Hepatocyte (in vitro differentiated cells): ENCODE measurements around the gene MTX1. TPM values are rescaled to one million over a fixed set of nuclear protein-coding genes. Genes with fewer than 3 reads are reported as not detected.

Source experiments
- DNase-seq: peaks from one replicate; pipeline ENCODE4 v3.0.0-alpha.2; 2016; ENCODE audit warnings: low spot score
- H2AFZ ChIP-seq: fragments of 200-600 bp; sonication (generic); 2 replicates; pipeline ENCODE4 v1.6.0; 2016; ENCODE audit warnings: antibody characterized with exemption, mild to moderate bottlenecking
- H3K27ac ChIP-seq: fragments of 200-600 bp; sonication (generic); 2 replicates; pipeline ENCODE4 v1.5.1; 2016; ENCODE audit warnings: mild to moderate bottlenecking
- H3K27me3 ChIP-seq: fragments of 200-600 bp; sonication (generic); 2 replicates; pipeline ENCODE4 v1.6.1; 2016
- H3K36me3 ChIP-seq: fragments of 200-600 bp; sonication (generic); replicated peaks from 2 replicates; pipeline ENCODE4 v1.5.1; 2016; ENCODE audit warnings: low read depth; ENCODE audit not compliant: insufficient read depth
- H3K4me1 ChIP-seq: fragments of 200-600 bp; sonication (generic); 2 replicates; pipeline ENCODE4 v1.5.1; 2016; ENCODE audit warnings: mild to moderate bottlenecking, moderate library complexity; ENCODE audit not compliant: insufficient read depth
- H3K4me2 ChIP-seq: fragments of 200-600 bp; sonication (generic); 2 replicates; pipeline ENCODE4 v1.6.0; 2016
- H3K4me3 ChIP-seq: fragments of 200-600 bp; sonication (generic); 2 replicates; pipeline ENCODE4 v1.5.1; 2016; ENCODE audit warnings: mild to moderate bottlenecking
- H3K79me2 ChIP-seq: fragments of 200-600 bp; sonication (generic); 2 replicates; pipeline ENCODE4 v1.6.0; 2017; ENCODE audit warnings: mild to moderate bottlenecking
- H3K9me2 ChIP-seq: fragments of 200-600 bp; sonication (generic); replicated peaks from 2 replicates; pipeline ENCODE4 v1.6.0; 2017; ENCODE audit warnings: mild to moderate bottlenecking; ENCODE audit not compliant: insufficient read depth
- H3K9me3 ChIP-seq: fragments of 200-600 bp; sonication (generic); 2 replicates; pipeline ENCODE4 v1.5.1; 2016; ENCODE audit warnings: low read depth, mild to moderate bottlenecking
- H4K20me1 ChIP-seq: fragments of 200-600 bp; sonication (generic); 2 replicates; pipeline ENCODE4 v1.6.0; 2016; ENCODE audit warnings: mild to moderate bottlenecking; ENCODE audit not compliant: insufficient read depth, poor library complexity, severe bottlenecking
- CTCF ChIP-seq: fragments of 200-600 bp; sonication (generic); IDR thresholded peaks from 2 replicates; pipeline ENCODE4 v1.5.1; 2016; ENCODE audit warnings: antibody characterized with exemption, mild to moderate bottlenecking; ENCODE audit not compliant: poor library complexity
- EZH2 ChIP-seq: fragments of 200-600 bp; sonication (generic); IDR thresholded peaks from 2 replicates; pipeline ENCODE4 v1.6.1; 2016; ENCODE audit warnings: antibody characterized with exemption, mild to moderate bottlenecking, borderline replicate concordance
- EZH2phosphoT487 ChIP-seq: fragments of 200-600 bp; sonication (generic); IDR thresholded peaks from one replicate; pipeline ENCODE4 v1.6.1; 2018; ENCODE audit warnings: antibody characterized with exemption, mild to moderate bottlenecking, low read depth, moderate library complexity; ENCODE audit not compliant: unreplicated experiment, severe bottlenecking
- WGBS: methylation state at CpG from one replicate; pipeline ENCODE4 v1.1.6; 2016; ENCODE audit warnings: low lambda C conversion rate; ENCODE audit errors: missing lambda C conversion rate; 5-methylcytosine and 5-hydroxymethylcytosine counted together
- microRNA counts: library from miRNA; unstranded; fragments of <30 nt; microRNA quantifications from one replicate; lab custom pipeline; 2017
- polyA plus RNA-seq: library from polyadenylated mRNA; unstranded; fragments of >200 nt; fragmentation: Nextera tagmentation; extraction: Ambion mirVana; gene quantifications from 2 replicates; pipeline ENCODE4 v1.2.1, GENCODE V29; 2016
- total RNA-seq: library from RNA; depleted of rRNA; stranded (reverse); fragments of >200 nt; gene quantifications from 2 replicates; pipeline ENCODE4 v1.2.3, GENCODE V29; 2014

MTX1 gene
- total and polyA plus RNA-seq, 2 experiments from 2014 or later: 42.1 to 78.2 TPM

GRCh38 chr1:155263067-155263466 lies 54.6 kb downstream of the MTX1 start:
- no peak for TF ChIP-seq EZH2
- no peak for TF ChIP-seq CTCF
- TF ChIP-seq EZH2phosphoT487: no peak
- H3K9me3 ChIP-seq: no peaks in the 10 kb centered on the region
- no peak for DNase-seq
- WGBS: 96% methylated on average over 11 of the region's 11 CpGs
- no peaks in the 10 kb centered on the region for H3K36me3 ChIP-seq
- no peaks in the 10 kb centered on the region for H3K27me3 ChIP-seq
- H3K9me2 ChIP-seq: no peaks in the 10 kb centered on the region
- peaks cover 6% of the 10 kb centered on the region for H3K4me1 ChIP-seq
- H3K79me2 ChIP-seq: peaks cover 25% of the 10 kb centered on the region
- H3K4me3 ChIP-seq: no peak overlapping the region
- no peaks in the 10 kb centered on the region for H4K20me1 ChIP-seq
- no peak overlapping the region for H2AFZ ChIP-seq
- no peak overlapping the region for H3K4me2 ChIP-seq
- peak overlapping the region; percentile 44 for H3K27ac ChIP-seq

MicroRNA genes within 50 kb of the gene (microRNA counts, 767-probe panel; counts per million panel counts)
- microRNA hsa-miR-92b-3p (lab: Ali Mortazavi, UCI): not detected

Other genes starting within 250 kb of the MTX1 start
- gene PYGO2, start 246.9 kb upstream of the MTX1 start, total RNA-seq: 20.2 and 21.8 TPM in 2 replicates
- gene PYGO2, start 246.9 kb upstream of the MTX1 start, polyA plus RNA-seq: 22.3 and 28.3 TPM in 2 replicates
- gene SHC1, start 237.9 kb upstream of the MTX1 start, total RNA-seq: 81.8 and 95.6 TPM in 2 replicates
- 107 and 120 TPM in 2 replicates for gene SHC1, start 237.9 kb upstream of the MTX1 start, polyA plus RNA-seq
- 40.4 and 41.5 TPM in 2 replicates for gene CKS1B, start 234.0 kb upstream of the MTX1 start, total RNA-seq
- 91.3 and 102 TPM in 2 replicates for gene CKS1B, start 234.0 kb upstream of the MTX1 start, polyA plus RNA-seq
- gene FLAD1, start 225.4 kb upstream of the MTX1 start, total RNA-seq: 25.6 and 27.7 TPM in 2 replicates
- 42.8 and 45.1 TPM in 2 replicates for gene FLAD1, start 225.4 kb upstream of the MTX1 start, polyA plus RNA-seq
- 0.92 TPM in 1 of 2 replicates, not detected in the other for gene LENEP, start 215.1 kb upstream of the MTX1 start, total RNA-seq
- gene LENEP, start 215.1 kb upstream of the MTX1 start, polyA plus RNA-seq: not detected in 2 replicates
- gene ZBTB7B, start 205.9 kb upstream of the MTX1 start, total RNA-seq: 27.3 and 29.2 TPM in 2 replicates
- gene ZBTB7B, start 205.9 kb upstream of the MTX1 start, polyA plus RNA-seq: 13.3 and 13.5 TPM in 2 replicates
- 0.04 and 1.6 TPM in 2 replicates for gene DCST2, start 174.9 kb upstream of the MTX1 start, total RNA-seq
- gene DCST2, start 174.9 kb upstream of the MTX1 start, polyA plus RNA-seq: 0.40 and 0.47 TPM in 2 replicates
- gene DCST1, start 174.9 kb upstream of the MTX1 start, total RNA-seq: 0.60 TPM in 1 of 2 replicates, not detected in the other
- 0.12 TPM in 1 of 2 replicates, not detected in the other for gene DCST1, start 174.9 kb upstream of the MTX1 start, polyA plus RNA-seq
- gene ADAM15, start 157.4 kb upstream of the MTX1 start, total RNA-seq: 44.8 and 55.7 TPM in 2 replicates
- 108 and 117 TPM in 2 replicates for gene ADAM15, start 157.4 kb upstream of the MTX1 start, polyA plus RNA-seq
- 20.5 and 21.3 TPM in 2 replicates for gene EFNA4, start 145.0 kb upstream of the MTX1 start, total RNA-seq
- gene EFNA4, start 145.0 kb upstream of the MTX1 start, polyA plus RNA-seq: 16.3 and 18.1 TPM in 2 replicates
- gene EFNA3, start 129.9 kb upstream of the MTX1 start, total RNA-seq: 4.0 and 5.5 TPM in 2 replicates
- 10.3 and 13.1 TPM in 2 replicates for gene EFNA3, start 129.9 kb upstream of the MTX1 start, polyA plus RNA-seq
- 78.7 and 94.8 TPM in 2 replicates for gene EFNA1, start 80.8 kb upstream of the MTX1 start, total RNA-seq
- gene EFNA1, start 80.8 kb upstream of the MTX1 start, polyA plus RNA-seq: 137 and 172 TPM in 2 replicates
- 75.3 and 88.6 TPM in 2 replicates for gene SLC50A1, start 72.8 kb upstream of the MTX1 start, total RNA-seq
- 111 and 115 TPM in 2 replicates for gene SLC50A1, start 72.8 kb upstream of the MTX1 start, polyA plus RNA-seq
- 94.2 and 121 TPM in 2 replicates for gene DPM3, start 68.2 kb upstream of the MTX1 start, total RNA-seq
- 84.1 and 96.3 TPM in 2 replicates for gene DPM3, start 68.2 kb upstream of the MTX1 start, polyA plus RNA-seq
- 191 and 209 TPM in 2 replicates for gene KRTCAP2, start 35.4 kb upstream of the MTX1 start, total RNA-seq
- 440 and 454 TPM in 2 replicates for gene KRTCAP2, start 35.4 kb upstream of the MTX1 start, polyA plus RNA-seq
- gene TRIM46, start 34.8 kb upstream of the MTX1 start, total RNA-seq: 1.1 and 1.2 TPM in 2 replicates
- 1.9 and 2.1 TPM in 2 replicates for gene TRIM46, start 34.8 kb upstream of the MTX1 start, polyA plus RNA-seq
- gene THBS3, start 798 bp upstream of the MTX1 start, total RNA-seq: 19.8 and 20.3 TPM in 2 replicates
- gene THBS3, start 798 bp upstream of the MTX1 start, polyA plus RNA-seq: 39.9 and 41.6 TPM in 2 replicates
- gene ENTREP3, start 46.8 kb downstream of the MTX1 start, total RNA-seq: 8.1 and 8.8 TPM in 2 replicates
- gene ENTREP3, start 46.8 kb downstream of the MTX1 start, polyA plus RNA-seq: 26.0 and 27.1 TPM in 2 replicates
- 45.0 and 45.7 TPM in 2 replicates for gene SCAMP3, start 53.7 kb downstream of the MTX1 start, total RNA-seq
- 114 and 131 TPM in 2 replicates for gene SCAMP3, start 53.7 kb downstream of the MTX1 start, polyA plus RNA-seq
- gene CLK2, start 64.8 kb downstream of the MTX1 start, total RNA-seq: 18.6 and 26.1 TPM in 2 replicates
- gene CLK2, start 64.8 kb downstream of the MTX1 start, polyA plus RNA-seq: 48.7 and 53.8 TPM in 2 replicates
- gene HCN3, start 68.8 kb downstream of the MTX1 start, total RNA-seq: 1.5 and 4.3 TPM in 2 replicates
- gene HCN3, start 68.8 kb downstream of the MTX1 start, polyA plus RNA-seq: 5.6 and 8.2 TPM in 2 replicates
- 12.8 and 13.3 TPM in 2 replicates for gene PKLR, start 92.7 kb downstream of the MTX1 start, total RNA-seq
- gene PKLR, start 92.7 kb downstream of the MTX1 start, polyA plus RNA-seq: 4.7 and 10.9 TPM in 2 replicates
- 284 and 313 TPM in 2 replicates for gene FDPS, start 100.2 kb downstream of the MTX1 start, total RNA-seq
- gene FDPS, start 100.2 kb downstream of the MTX1 start, polyA plus RNA-seq: 336 and 347 TPM in 2 replicates
- gene RUSC1, start 112.2 kb downstream of the MTX1 start, total RNA-seq: 22.3 and 25.2 TPM in 2 replicates
- 34.9 and 48.4 TPM in 2 replicates for gene RUSC1, start 112.2 kb downstream of the MTX1 start, polyA plus RNA-seq